ENCODE results near the gene UNK. TPM values are rescaled to one million over a fixed set of nuclear protein-coding genes. Genes with fewer than 3 reads are reported as not detected.
"Not testable (repeated sequence)": the region's sequence is repeated elsewhere in the genome, so short reads cannot be mapped to it uniquely, and the experiment has no call there.

The UNK gene
- total RNA-seq, 1 experiment from 2014 or later, result 51.4 TPM

GRCh38 chr17:75774991-75775668, 9.5 kb upstream of the UNK start:
- no peak overlapping the region for H3K4me3 ChIP-seq
- H3K27ac ChIP-seq, result no peak overlapping the region
- no peaks in the 10 kb centered on the region for H3K27me3 ChIP-seq
- peak; percentile 29 to 51 for DNase-seq
- H3K9me3 ChIP-seq (replicated peaks), result no peaks in the 10 kb centered on the region
- peaks cover 32% of the 10 kb centered on the region for H3K4me1 ChIP-seq
- H3K36me3 ChIP-seq, result peaks cover 41% of the 10 kb centered on the region

GRCh38 chr17:75776386-75777295, 8.0 kb upstream of the UNK start:
- DNase-seq, result no peak

GRCh38 chr17:75777296-75777922, 7.2 kb upstream of the UNK start:
- H3K4me3 ChIP-seq, result peak overlapping the region; percentile 89
- H3K27ac ChIP-seq, result no peak overlapping the region
- DNase-seq, result no peak
- peaks cover 23% of the 10 kb centered on the region for H3K4me1 ChIP-seq
- H3K27me3 ChIP-seq, result no peaks in the 10 kb centered on the region
- H3K9me3 ChIP-seq (replicated peaks), result no peaks in the 10 kb centered on the region
- peaks cover 41% of the 10 kb centered on the region for H3K36me3 ChIP-seq

More at GRCh38 chr17:75776386-75777295, 8.0 kb upstream of the UNK start:
- Histone ChIP-seq H3K36me3 (peaks cover 41% of the 10 kb centered on the region), H3K4me3 (no peak overlapping the region), H3K27me3 (no peaks in the 10 kb centered on the region), H3K4me1 (peaks cover 27% of the 10 kb centered on the region), H3K27ac (no peak overlapping the region), H3K9me3 (replicated peaks) (no peaks in the 10 kb centered on the region)

- not testable (repeated sequence) for H3K27ac ChIP-seq; DNase-seq; H3K27me3 ChIP-seq; H3K9me3 ChIP-seq (replicated peaks)
- peaks cover 41% of the 10 kb centered on the region for H3K36me3 ChIP-seq
- peak overlapping the region; percentile 89 for H3K4me3 ChIP-seq
- H3K4me1 ChIP-seq, result peaks cover 17% of the 10 kb centered on the region
Observed at GRCh38 chr17:75778066-75778860, 6.3 kb upstream of the UNK start.

- H3K27me3 ChIP-seq, result no peaks in the 10 kb centered on the region
- peak in 1 of 2 experiments; percentile 72 for DNase-seq
- H3K4me3 ChIP-seq, result peak overlapping the region; percentile 89
- no peaks in the 10 kb centered on the region for H3K9me3 ChIP-seq (replicated peaks)
- peaks cover 41% of the 10 kb centered on the region for H3K36me3 ChIP-seq
- H3K27ac ChIP-seq, result peak overlapping the region; percentile 90
- peaks cover 16% of the 10 kb centered on the region for H3K4me1 ChIP-seq
Observed at GRCh38 chr17:75778861-75779249, 5.8 kb upstream of the UNK start.

- Histone ChIP-seq H3K36me3 (peaks cover 41% of the 10 kb centered on the region), H3K4me1 (peaks cover 10% of the 10 kb centered on the region), H3K9me3 (replicated peaks) (no peaks in the 10 kb centered on the region), H3K27ac (peak overlapping the region; percentile 90), H3K27me3 (no peaks in the 10 kb centered on the region), H3K4me3 (peak overlapping the region; percentile 89)
- DNase-seq, result peak; percentile 99 to 100
Observed at GRCh38 chr17:75779250-75779986, 5.2 kb upstream of the UNK start.

GRCh38 chr17:75779987-75780889, 4.4 kb upstream of the UNK start:
- no peaks in the 10 kb centered on the region for H3K9me3 ChIP-seq (replicated peaks)
- no peak overlapping the region for H3K27ac ChIP-seq
- H3K36me3 ChIP-seq, result peaks cover 38% of the 10 kb centered on the region
- H3K4me1 ChIP-seq, result peaks cover 9% of the 10 kb centered on the region; the same call in 1 of the 2 replicates
- no peak overlapping the region for H3K4me3 ChIP-seq
- no peak for DNase-seq
- H3K27me3 ChIP-seq, result no peaks in the 10 kb centered on the region

GRCh38 chr17:75783069-75783783, 1.4 kb upstream of the UNK start:
- H3K4me1 ChIP-seq, result peaks cover 11% of the 10 kb centered on the region
- H3K27ac ChIP-seq, result no peak overlapping the region
- H3K27me3 ChIP-seq, result no peaks in the 10 kb centered on the region
- no peaks in the 10 kb centered on the region for H3K9me3 ChIP-seq (replicated peaks)
- peak in 1 of 2 experiments; percentile 46 for DNase-seq
- no peak overlapping the region for H3K4me3 ChIP-seq
- H3K36me3 ChIP-seq, result peaks cover 9% of the 10 kb centered on the region

- H3K4me3 ChIP-seq, result peak overlapping the region; percentile 83
- H3K9me3 ChIP-seq (replicated peaks), result no peaks in the 10 kb centered on the region
- no peaks in the 10 kb centered on the region for H3K27me3 ChIP-seq
- peaks cover 11% of the 10 kb centered on the region for H3K4me1 ChIP-seq
- peak overlapping the region; percentile 96 for H3K27ac ChIP-seq
- H3K36me3 ChIP-seq, result peaks cover 2% of the 10 kb centered on the region
- DNase-seq, result no peak
Observed at GRCh38 chr17:75783803-75784472, 668 bp upstream of the UNK start.

- peak; percentile 93 to 94 for DNase-seq
- H3K4me3 ChIP-seq, result peak overlapping the region; percentile 83
- peak overlapping the region; percentile 96 for H3K27ac ChIP-seq
Observed at GRCh38 chr17:75785016-75785890, 647 bp downstream of the UNK start.

GRCh38 chr17:75791254-75791653, 6.6 kb downstream of the UNK start:
- no peak for DNase-seq
- peaks cover 2% of the 10 kb centered on the region; the same call in 1 of the 2 replicates for H3K4me1 ChIP-seq
- H3K4me3 ChIP-seq, result no peak overlapping the region
- H3K36me3 ChIP-seq, result peaks cover 24% of the 10 kb centered on the region
- H3K27ac ChIP-seq, result no peak overlapping the region
- no peaks in the 10 kb centered on the region for H3K27me3 ChIP-seq
- no peaks in the 10 kb centered on the region for H3K9me3 ChIP-seq (replicated peaks)

More at GRCh38 chr17:75785016-75785890, 647 bp downstream of the UNK start:
- Histone ChIP-seq H3K36me3 (no peaks in the 10 kb centered on the region; the same call in 1 of the 2 replicates), H3K27me3 (no peaks in the 10 kb centered on the region), H3K4me1 (peaks cover 11% of the 10 kb centered on the region), H3K9me3 (replicated peaks) (no peaks in the 10 kb centered on the region)

Measured in SJCRH30 (cell line).